ENCODE data around the gene TMEM14A. TPM values are rescaled to one million over a fixed set of nuclear protein-coding genes. Genes with fewer than 3 reads are reported as not detected.

The TMEM14A gene
- total RNA-seq, 4 donors from 2014 or later, result 23.1 to 32.4 (median 26.9) TPM

DNA sequence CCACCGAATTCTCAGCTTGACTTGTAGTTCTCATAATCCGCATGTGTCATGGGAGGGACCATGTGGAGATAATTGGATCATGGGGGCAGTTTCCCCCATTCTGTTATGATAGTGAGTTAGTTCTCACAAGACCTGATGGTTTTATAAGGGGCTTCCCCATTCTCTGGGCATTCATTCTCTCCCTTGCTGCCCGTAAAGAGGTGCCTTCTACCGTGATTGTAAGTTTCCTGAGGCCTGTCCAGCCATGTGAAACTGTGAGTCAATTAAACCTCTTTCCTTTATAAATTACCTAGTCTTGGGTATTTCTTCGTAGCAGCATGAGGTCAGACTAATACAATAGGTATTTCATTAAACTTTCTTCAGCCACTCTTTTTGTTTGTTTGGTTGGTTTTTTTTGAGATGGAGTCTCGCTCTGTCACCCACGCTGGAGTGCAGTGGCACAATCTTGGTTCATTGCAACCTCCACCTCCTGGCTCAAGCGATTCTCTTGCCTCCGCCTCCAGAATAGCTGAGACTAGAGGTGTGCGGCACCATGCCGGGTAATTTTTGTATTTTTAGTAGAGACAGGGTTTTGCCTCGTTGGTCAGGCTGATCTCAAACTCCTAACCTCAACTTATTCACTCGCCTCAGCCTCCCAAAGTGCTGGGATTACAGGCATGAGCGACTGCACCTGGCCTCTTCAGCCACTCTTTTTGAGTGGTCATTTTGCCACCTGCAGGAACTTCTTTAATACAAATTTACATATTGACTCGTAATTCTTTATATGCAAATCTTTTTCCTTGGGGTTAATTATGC lies 56.0 kb downstream of the TMEM14A start:
- WGBS, 2 donors (ENCODE audit: low coverage in 1 of 2), result 87 to 92% methylated on average over 13 to 14 of the region's 15 CpGs
- Histone ChIP-seq H3K4me3 (no peak overlapping the region), H3K9me3 (no peaks in the 10 kb centered on the region), H3K27me3 (no peaks in the 10 kb centered on the region), H3K27ac (no peak overlapping the region), H3K4me1 (peaks cover 0 to 10% (median 0%) of the 10 kb centered on the region in 3 donors), H3K36me3 (no peaks in the 10 kb centered on the region)
- no peak for ATAC-seq
- TF ChIP-seq POLR2A (IDR thresholded peaks at IDR 0.05) (no peak), POLR2AphosphoS5 (IDR thresholded peaks at IDR 0.05) (no peak), EP300 (IDR thresholded peaks at IDR 0.05) (no peak)
- TF ChIP-seq, protein P1, sequence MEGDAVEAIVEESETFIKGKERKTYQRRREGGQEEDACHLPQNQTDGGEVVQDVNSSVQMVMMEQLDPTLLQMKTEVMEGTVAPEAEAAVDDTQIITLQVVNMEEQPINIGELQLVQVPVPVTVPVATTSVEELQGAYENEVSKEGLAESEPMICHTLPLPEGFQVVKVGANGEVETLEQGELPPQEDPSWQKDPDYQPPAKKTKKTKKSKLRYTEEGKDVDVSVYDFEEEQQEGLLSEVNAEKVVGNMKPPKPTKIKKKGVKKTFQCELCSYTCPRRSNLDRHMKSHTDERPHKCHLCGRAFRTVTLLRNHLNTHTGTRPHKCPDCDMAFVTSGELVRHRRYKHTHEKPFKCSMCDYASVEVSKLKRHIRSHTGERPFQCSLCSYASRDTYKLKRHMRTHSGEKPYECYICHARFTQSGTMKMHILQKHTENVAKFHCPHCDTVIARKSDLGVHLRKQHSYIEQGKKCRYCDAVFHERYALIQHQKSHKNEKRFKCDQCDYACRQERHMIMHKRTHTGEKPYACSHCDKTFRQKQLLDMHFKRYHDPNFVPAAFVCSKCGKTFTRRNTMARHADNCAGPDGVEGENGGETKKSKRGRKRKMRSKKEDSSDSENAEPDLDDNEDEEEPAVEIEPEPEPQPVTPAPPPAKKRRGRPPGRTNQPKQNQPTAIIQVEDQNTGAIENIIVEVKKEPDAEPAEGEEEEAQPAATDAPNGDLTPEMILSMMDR (IDR thresholded peaks at IDR 0.05), result no peak

DNA sequence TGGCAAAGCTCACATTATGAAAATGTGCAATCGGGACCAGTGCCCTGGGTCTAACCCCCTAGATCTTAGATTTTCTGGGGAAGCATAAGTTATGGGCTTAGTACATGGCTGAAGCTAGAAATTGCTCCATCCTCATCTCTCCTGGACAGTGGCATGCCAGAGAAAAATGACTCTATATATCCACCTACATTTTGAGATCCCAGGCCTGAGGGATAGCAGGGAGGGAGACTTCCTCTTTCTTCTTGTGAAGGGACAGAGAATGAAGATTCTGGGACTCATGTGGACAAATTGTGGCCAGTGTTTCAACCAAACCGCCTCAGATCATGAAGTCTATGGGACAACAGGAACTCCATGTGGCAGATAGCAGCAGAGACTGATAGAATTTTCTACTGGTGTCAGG lies 57.0 kb downstream of the TMEM14A start:
- no peaks in the 10 kb centered on the region for H3K36me3 ChIP-seq
- no peak overlapping the region for H3K4me3 ChIP-seq
- WGBS, 2 donors (ENCODE audit: low coverage in 1 of 2), result 89 to 100% methylated on average over 1 to 2 of the region's 2 CpGs
- ATAC-seq, result no peak
- no peak overlapping the region for H3K27ac ChIP-seq
- no peaks in the 10 kb centered on the region for H3K9me3 ChIP-seq
- H3K27me3 ChIP-seq, result no peaks in the 10 kb centered on the region
- TF ChIP-seq, protein P1 (IDR thresholded peaks at IDR 0.05), result no peak
- no peak for TF ChIP-seq EP300 (IDR thresholded peaks at IDR 0.05)
- TF ChIP-seq POLR2AphosphoS5 (IDR thresholded peaks at IDR 0.05), result no peak
- no peak for TF ChIP-seq POLR2A (IDR thresholded peaks at IDR 0.05)
- H3K4me1 ChIP-seq, result peaks cover 0 to 10% (median 0%) of the 10 kb centered on the region in 3 donors

- no peaks in the 10 kb centered on the region for H3K36me3 ChIP-seq
- TF ChIP-seq POLR2AphosphoS5 (IDR thresholded peaks at IDR 0.05), result no peak
- no peak for TF ChIP-seq POLR2A (IDR thresholded peaks at IDR 0.05)
- TF ChIP-seq, protein P1 (IDR thresholded peaks at IDR 0.05), result no peak
- no peak for TF ChIP-seq EP300 (IDR thresholded peaks at IDR 0.05)
- no peak overlapping the region for H3K4me3 ChIP-seq
- H3K27ac ChIP-seq, result no peak overlapping the region
- H3K27me3 ChIP-seq, result no peaks in the 10 kb centered on the region
- ATAC-seq, result no peak
- peaks cover 0 to 10% (median 0%) of the 10 kb centered on the region in 3 donors for H3K4me1 ChIP-seq
- 20 to 31% methylated on average over 3 of the region's 3 CpGs for WGBS, 2 donors (ENCODE audit: low coverage in 1 of 2)
- no peaks in the 10 kb centered on the region for H3K9me3 ChIP-seq
Observed at GRCh38 chr6:52728394-52728793, 57.5 kb downstream of the TMEM14A start.

GRCh38 chr6:52729576-52729975 lies 58.7 kb downstream of the TMEM14A start:
- H3K36me3 ChIP-seq, result no peaks in the 10 kb centered on the region
- H3K9me3 ChIP-seq, result no peaks in the 10 kb centered on the region
- no peaks in the 10 kb centered on the region for H3K27me3 ChIP-seq
- no peak overlapping the region for H3K4me3 ChIP-seq
- WGBS, 2 donors (ENCODE audit: low coverage in 1 of 2), result 67 to 100% methylated on average over 1 of the region's 1 CpG
- no peak for ATAC-seq
- no peaks in the 10 kb centered on the region for H3K4me1 ChIP-seq
- no peak for TF ChIP-seq POLR2A (IDR thresholded peaks at IDR 0.05)
- TF ChIP-seq, protein P1 (IDR thresholded peaks at IDR 0.05), result no peak
- no peak for TF ChIP-seq EP300 (IDR thresholded peaks at IDR 0.05)
- TF ChIP-seq POLR2AphosphoS5 (IDR thresholded peaks at IDR 0.05), result no peak
- no peak overlapping the region for H3K27ac ChIP-seq

GRCh38 chr6:52731719-52732118 lies 60.8 kb downstream of the TMEM14A start:
- Histone ChIP-seq H3K9me3 (no peaks in the 10 kb centered on the region), H3K36me3 (no peaks in the 10 kb centered on the region), H3K4me1 (no peaks in the 10 kb centered on the region), H3K4me3 (no peak overlapping the region), H3K27ac (no peak overlapping the region), H3K27me3 (no peaks in the 10 kb centered on the region)
- WGBS, 2 donors (ENCODE audit: low coverage in 1 of 2), result 66 to 95% methylated on average over 3 to 4 of the region's 6 CpGs
- no peak for ATAC-seq
- TF ChIP-seq POLR2A (IDR thresholded peaks at IDR 0.05), result no peak
- TF ChIP-seq, protein P1 (IDR thresholded peaks at IDR 0.05), result no peak
